ENCODE data around the gene SFXN2.

- no peak for TF ChIP-seq CTCF (conservative IDR thresholded peaks at IDR 0.05)
- no peak for TF ChIP-seq ZFX (IDR thresholded peaks at IDR 0.05)
These were observed 71.4 kb downstream of the SFXN2 start for GRCh38 chr10:102785818-102786217.

Measured in C4-2B (cell line).